IPS DF 4.7 (cell line): ENCODE measurements around the gene ANKS1B.
A peak's percentile ranks its signal among the peaks of the same experiment; 100 is the strongest.

Experiments used
- DNase-seq: peaks from one replicate; pipeline ENCODE4 v3.0.0-alpha.2; 2013; ENCODE audit warnings: low spot score; ENCODE audit errors: extremely low read depth

ANKS1B gene

GRCh38 chr12:98697209-98697608 lies 1287.5 kb downstream of the ANKS1B start:
- DNase-seq = no peak

- peak; percentile 28 for DNase-seq
Observed at GRCh38 chr12:98696036-98696646, 1288.6 kb downstream of the ANKS1B start.

DNA sequence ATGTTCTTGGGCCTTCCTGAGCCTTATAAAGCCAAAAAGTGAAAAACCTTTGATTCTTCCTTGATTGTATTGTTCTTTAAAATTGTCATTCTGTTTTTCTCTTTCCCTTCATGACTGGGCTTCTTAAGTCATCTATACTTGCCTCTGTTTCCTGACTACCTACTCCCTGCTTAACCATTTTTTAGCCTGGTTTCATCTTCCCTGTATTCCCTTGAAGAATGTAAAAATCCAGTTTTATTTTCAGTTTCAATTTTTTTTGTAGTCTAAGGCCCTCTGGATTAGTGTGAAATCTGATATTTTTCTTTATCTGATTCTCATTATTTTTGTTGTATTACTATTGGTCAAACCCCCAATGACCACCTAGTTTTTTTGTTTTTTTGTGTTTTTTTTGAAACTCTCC lies 1293.4 kb downstream of the ANKS1B start:
- no peak for DNase-seq

DNA sequence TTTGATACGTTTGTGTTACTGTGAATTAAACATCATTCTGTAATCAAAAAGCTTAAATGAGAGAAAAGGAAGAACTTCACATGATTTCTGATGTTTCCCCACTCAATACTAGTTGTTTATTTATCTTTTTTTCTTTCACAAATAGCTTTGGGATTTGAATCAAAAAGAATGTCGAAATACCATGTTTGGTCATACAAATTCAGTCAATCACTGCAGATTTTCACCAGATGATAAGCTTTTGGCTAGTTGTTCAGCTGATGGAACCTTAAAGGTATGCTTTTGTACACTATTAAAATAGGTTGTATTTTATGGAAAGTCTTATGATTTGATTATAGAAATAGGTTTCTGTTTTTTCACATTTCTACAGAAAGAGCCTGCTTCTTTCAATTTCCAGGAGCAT lies 1298.1 kb downstream of the ANKS1B start:
- DNase-seq = no peak
